Stimulated activated CD8-positive, alpha-beta memory T cell treated with anti-CD3 and anti-CD28 coated beads, Interleukin-4, amount 100 ng/mL, for 24 hours (primary cell): ENCODE data around the gene TM7SF3.

Source experiments
- DNase-seq: peaks from one replicate; pipeline ENCODE4 v3.0.0-alpha.2; 2020; ENCODE audit warnings: low read depth

TM7SF3 gene

GRCh38 chr12:26928661-26929060, 85.5 kb downstream of the TM7SF3 start:
- DNase-seq: no peak
